Kasumi-1 (cell line): ENCODE results near the gene NEURL1.

ENCODE experiments used
- DNase-seq, 2 experiments: peaks; one replicate each; lab custom pipeline; 2025; lab: John Stamatoyannopoulos, UW

The NEURL1 gene

GRCh38 chr10:103564776-103565520, 71.4 kb downstream of the NEURL1 start:
- DNase-seq, result peak; percentile 39

DNA sequence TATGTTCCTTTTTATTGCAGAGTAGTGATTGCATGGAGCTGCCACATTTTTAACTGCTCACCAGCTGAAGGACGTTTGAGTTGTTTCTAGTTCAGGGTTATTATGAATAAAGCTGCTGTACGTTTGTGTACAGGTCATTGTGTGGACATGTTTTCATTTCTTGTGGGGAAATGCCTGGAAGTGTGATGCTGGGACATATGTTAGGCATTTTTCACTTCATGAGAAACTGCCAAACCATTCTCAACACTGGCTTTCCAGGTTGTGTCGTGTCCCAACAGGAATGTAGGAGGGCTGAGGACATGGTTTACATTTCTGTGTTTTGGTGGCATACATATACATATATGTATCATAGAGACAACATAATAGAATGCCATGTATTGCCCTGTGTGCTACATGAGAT, 73.0 kb downstream of the NEURL1 start:
- no peak for DNase-seq

DNA sequence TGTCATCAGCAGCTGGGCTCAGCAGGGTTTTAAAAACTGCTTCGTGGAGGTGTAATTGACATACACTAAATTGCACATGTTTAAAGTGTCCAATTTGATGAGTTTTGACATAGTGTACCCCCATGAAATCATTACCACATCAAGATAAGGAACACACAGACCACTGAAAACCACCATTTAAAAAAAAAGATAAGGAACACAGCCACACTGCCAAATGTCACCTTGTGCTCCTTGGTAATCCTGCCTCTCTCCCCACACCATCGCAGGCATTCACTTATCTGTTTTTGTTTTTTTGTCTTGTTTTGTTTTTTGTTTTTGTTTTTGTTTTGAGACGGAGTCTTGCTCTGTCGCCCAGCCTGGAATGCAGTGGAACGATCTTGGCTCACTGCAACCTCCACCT, 75.0 kb downstream of the NEURL1 start:
- no peak for DNase-seq

GRCh38 chr10:103569896-103570295, 76.4 kb downstream of the NEURL1 start:
- DNase-seq, result no peak

- no peak for DNase-seq
These were observed 77.5 kb downstream of the NEURL1 start for GRCh38 chr10:103570844-103571655.

GRCh38 chr10:103571656-103571975, 78.1 kb downstream of the NEURL1 start:
- no peak for DNase-seq

GRCh38 chr10:103572347-103573204, 79.1 kb downstream of the NEURL1 start:
- no peak for DNase-seq

GRCh38 chr10:103573205-103573487, 79.6 kb downstream of the NEURL1 start:
- no peak for DNase-seq

DNA sequence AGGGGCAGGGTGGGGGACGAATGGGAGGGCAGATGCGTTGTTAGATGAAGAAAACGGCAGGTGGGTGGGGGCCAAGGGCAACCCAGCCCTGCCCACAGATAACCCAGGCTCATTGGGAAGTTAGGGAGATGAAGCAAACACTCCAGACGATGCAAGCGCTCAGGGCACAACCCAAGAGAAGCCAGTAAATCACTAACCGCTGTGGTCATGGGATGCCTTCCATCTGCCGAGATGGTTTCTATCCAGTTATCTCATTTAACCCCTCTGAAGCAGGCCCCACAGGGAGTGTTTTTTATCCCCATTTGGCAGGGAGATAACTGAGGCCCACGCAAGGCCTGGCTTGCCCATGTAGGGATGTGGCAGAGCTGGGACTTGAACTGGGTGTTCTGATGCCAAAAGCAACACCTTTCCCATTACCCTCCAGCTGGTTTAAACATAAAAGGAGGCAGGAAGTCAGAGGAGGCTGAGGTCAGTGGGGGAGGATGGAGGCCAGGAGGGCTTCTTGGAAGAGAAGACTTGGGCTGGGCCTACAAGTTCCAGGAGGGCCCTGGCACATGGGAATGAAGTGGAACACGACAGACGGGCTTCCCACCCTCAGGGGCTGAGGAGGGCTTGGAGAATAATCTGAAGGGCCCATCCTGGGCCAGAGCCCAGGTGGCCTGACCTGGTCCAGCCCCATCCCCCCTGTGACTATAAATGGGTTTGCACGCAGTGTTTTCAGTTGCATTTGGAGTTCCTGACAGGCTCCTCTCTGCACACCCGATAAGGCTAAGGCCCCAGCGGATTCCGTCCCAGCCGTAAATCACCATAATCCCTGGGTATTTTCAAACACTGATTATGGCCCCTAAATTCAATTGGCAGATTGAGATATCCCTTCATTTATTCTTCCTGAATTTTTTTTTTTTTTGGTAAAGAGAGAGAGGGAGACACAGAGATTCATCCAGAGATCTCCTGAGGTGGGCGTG, 80.9 kb downstream of the NEURL1 start:
- DNase-seq, result no peak

DNA sequence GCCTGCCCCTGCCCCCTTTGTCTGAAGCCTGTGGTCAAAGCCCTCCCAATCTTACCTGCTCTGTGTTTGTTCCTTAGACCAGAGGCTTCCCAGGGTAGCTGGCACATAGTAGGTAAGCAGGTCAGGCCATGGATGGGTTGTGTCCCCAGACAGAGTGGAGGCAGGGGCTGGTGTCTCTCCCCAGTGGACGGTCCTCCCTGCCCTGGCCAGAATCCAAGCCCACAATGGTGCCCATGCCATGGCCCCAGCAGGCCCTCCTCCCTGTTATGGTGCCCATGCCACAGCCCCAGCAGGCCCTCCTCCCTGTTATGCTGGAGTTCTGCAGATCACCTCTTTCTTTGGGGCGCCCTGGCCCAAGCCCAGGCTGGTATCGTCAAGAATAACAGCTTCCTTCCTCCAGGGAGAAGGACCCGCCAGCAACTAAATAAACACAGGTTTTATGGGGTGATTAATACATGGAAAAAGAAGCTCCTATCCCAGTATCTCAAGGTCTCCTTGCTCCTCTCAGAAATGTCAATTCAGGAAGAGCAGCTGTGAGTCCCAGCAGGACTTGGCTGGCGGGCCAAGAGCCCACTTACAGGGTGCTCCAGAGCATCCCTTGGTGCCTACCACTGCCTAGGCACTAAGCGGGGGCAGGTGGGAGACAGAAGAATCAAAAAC, 82.0 kb downstream of the NEURL1 start:
- DNase-seq, result no peak

DNA sequence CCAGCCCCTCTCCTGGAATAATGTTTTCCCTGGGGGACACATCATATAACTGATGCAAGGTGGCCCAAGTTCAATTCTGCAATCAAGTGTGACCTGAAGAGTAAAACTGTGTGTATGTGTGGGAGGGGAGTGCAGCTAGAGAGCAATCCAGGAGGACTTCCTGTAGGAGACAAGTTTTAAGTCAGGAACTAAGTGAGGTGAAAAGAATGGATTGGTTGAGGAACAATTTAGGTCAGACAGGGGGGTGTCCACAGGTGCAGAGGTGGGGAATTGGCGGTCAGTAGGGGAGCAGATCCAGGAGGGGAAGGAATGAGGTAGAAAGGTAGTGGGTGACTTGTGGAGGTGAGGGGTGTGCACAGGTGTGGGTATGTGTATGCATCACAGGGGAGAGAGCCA, 82.6 kb downstream of the NEURL1 start:
- no peak for DNase-seq

- no peak for DNase-seq
These were observed 83.4 kb downstream of the NEURL1 start for GRCh38 chr10:103576862-103577261.

GRCh38 chr10:103578782-103579382, 85.4 kb downstream of the NEURL1 start:
- DNase-seq, result no peak

- no peak for DNase-seq
These were observed 86.5 kb downstream of the NEURL1 start for GRCh38 chr10:103580011-103580410.

DNA sequence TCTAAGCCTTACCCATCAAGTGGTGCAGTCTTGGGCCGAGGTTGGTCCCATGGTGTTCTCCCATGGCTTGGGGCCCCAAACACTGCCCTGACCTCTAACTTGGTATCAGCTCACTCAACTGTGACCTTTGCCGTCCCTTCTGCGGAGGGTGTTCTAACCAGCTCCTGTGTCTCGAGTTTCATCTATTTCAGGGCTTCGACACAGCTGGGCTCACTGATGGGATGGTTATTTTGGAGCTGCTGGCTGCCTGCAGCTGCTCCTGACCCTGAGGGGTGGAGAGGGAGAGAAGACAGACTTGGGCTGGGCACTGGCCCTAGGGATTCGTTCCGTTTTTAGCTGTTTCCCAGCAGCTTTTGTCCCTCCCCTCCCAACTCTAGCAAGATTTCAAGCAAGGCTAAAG, 86.9 kb downstream of the NEURL1 start:
- DNase-seq, result no peak

DNA sequence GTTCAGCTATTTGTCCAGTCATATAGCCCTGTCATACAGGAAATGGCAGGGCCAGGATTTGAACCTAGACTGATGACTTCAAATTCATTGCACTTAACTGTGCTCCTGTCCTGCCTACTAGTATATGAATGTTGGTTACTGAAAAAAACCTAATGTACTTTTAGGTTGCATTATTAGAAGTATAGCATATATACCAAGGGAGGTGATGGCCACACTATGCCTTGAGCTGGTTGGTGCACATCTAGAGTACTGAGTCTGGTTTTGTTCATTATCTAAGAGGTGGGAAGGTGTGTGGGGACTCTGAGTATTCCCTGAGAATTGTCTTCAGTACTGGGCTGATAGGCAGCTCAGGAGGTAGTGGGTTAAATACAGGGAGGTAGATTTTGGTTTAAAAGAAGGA, 88.0 kb downstream of the NEURL1 start:
- no peak for DNase-seq

DNA sequence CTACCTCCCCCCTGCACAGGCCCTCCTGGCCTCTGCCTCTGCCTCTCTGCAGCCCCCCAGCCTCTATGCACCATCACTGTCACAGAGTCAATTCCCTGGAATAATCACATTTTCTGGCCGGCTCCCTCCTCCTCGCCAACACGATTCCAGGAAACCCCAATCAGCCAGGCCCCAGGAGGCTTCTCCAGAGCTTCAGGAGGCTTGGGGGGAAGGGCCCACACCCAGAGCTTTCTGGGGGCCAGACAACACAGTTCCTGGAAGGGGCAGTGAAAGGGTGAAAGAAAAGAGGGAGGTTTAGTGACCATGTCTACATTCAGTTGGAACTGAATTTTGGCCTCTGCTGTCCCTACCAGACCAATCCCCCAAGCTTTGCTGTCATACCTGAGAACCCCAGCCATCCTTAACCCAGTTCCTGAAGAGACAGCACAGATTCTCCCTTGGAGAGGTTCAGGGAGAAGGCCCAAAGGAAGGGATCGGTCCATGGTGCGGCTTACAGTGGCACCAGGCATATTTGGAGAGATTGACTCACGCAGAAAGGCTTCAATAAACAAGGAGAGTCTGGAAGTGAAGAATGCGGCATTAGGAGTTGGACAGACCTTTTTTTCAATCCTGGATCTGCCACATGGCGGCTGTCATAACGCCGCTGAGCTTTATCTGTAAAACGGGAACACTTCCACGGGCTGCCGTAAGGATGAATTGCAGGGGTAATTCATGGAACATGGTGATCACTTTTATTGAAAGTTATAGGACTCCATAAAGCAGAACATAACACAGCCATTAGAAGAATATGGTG, 89.0 kb downstream of the NEURL1 start:
- DNase-seq, result no peak

GRCh38 chr10:103583871-103584215, 90.3 kb downstream of the NEURL1 start:
- peak in 1 of 2 experiments; percentile 84 for DNase-seq

- peak; percentile 94 to 95 for DNase-seq
These were observed 90.9 kb downstream of the NEURL1 start for GRCh38 chr10:103584216-103585010.
